Mononuclear cell (primary cell): ENCODE measurements around the gene CUL7. TPM values are rescaled to one million over a fixed set of nuclear protein-coding genes. Genes with fewer than 3 reads are reported as not detected.

Experiments used
- H3K27me3 ChIP-seq: 2 replicates; pipeline ENCODE4 v1.6.0; 2011; ENCODE audit warnings: low read length, control low read depth; ENCODE audit not compliant: insufficient read depth
- H3K4me1 ChIP-seq: 2 replicates; pipeline ENCODE4 v1.5.1; 2011; ENCODE audit warnings: mild to moderate bottlenecking, low read length, control low read depth; ENCODE audit not compliant: insufficient read depth
- H3K4me3 ChIP-seq: 2 replicates; pipeline ENCODE4 v1.5.1; 2011; ENCODE audit warnings: mild to moderate bottlenecking, low read length, moderate library complexity
- H3K9me3 ChIP-seq: 2 replicates; pipeline ENCODE4 v1.5.1; 2011; ENCODE audit warnings: low read depth, mild to moderate bottlenecking, control low read depth, low read length
- total RNA-seq: library from RNA; depleted of rRNA; stranded (reverse); fragments of >200 nt; gene quantifications from one replicate; pipeline ENCODE4 v1.2.3, GENCODE V29; 2012

The CUL7 gene
- total RNA-seq, 1 donor, result 2.7 TPM

DNA sequence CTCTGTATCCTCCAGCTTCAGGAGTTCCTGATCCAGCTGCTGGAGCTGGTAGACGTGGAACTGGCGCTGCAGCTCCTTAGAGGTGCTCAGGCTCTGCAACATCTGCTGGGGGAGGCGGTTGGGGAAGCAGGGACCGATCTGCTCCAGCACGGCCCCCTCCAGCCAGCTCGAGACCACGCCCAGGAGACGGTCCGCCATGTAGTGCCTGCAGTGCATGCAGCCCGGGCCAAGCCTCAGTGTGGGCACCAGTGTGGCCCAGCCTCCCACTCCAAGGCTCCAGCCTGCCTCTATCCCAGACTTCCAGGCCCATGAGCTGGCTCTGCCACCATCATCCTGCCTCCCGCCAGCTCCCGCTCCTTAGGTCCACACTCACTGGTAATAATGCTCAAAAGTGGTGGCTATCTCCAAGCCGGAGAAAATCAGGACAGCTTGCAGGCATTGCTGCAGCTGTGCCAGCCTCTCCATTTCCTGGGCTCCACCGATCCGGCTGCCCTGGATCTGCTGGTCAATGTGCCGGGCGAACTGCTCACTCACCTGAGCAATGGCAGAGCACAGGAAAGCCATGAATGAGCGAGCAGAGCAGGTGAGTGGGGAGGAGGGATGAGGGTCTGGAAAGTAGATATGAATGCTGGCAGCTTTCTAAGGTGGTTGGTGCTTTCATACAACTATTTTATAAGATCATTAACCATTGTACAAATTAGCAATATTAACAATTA, 13.0 kb downstream of the CUL7 start:
- no peaks in the 10 kb centered on the region for H3K9me3 ChIP-seq

DNA sequence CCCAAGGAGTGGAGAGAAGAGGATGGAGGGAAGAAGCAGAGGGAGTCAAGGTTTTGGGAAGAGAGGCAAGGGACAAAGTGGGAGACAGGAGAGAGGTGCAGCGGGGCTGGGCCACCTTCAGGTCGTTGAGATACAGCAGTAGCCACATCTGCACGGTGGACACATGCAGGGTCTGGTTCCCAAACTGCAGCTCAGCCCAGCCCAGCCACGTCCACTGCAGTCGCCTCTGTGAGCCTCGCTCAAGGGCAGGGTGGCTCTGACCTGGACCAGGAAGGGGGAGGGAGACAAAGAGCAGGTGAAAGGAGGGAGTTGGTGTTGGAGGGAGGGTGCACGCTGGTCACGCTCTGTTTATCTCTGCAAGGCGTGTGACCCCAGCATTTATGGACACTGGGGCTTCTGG, 14.9 kb downstream of the CUL7 start:
- H3K4me1 ChIP-seq, result no peaks in the 10 kb centered on the region
- H3K27me3 ChIP-seq, result no peaks in the 10 kb centered on the region
- no peak overlapping the region for H3K4me3 ChIP-seq
- no peaks in the 10 kb centered on the region for H3K9me3 ChIP-seq

More for the DNA sequence above, 13.0 kb downstream of the CUL7 start:
- H3K4me3 ChIP-seq, result no peak overlapping the region
- no peaks in the 10 kb centered on the region for H3K27me3 ChIP-seq
- H3K4me1 ChIP-seq, result no peaks in the 10 kb centered on the region

DNA sequence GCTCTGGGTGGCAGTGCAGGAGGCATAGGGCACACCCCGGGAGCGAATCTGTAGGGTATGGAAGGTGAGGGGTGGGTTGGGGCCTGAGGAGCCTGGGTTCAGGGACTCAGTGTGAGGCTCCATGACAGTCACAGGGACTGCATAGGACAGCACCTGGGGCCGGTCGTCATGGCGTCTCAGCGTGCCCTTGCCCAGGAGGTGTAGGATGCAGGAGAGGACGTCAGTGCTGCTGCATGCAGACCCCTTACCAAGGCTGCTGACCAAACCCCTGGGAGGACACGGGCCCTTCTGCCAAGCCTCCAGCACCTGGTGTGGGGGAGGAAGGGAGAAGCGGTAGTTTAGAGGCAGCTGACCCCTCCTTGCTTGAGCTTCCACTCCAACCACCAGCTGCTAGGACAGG, 15.9 kb downstream of the CUL7 start:
- Histone ChIP-seq H3K27me3 (no peaks in the 10 kb centered on the region), H3K4me3 (no peak overlapping the region), H3K4me1 (no peaks in the 10 kb centered on the region), H3K9me3 (no peaks in the 10 kb centered on the region)

DNA sequence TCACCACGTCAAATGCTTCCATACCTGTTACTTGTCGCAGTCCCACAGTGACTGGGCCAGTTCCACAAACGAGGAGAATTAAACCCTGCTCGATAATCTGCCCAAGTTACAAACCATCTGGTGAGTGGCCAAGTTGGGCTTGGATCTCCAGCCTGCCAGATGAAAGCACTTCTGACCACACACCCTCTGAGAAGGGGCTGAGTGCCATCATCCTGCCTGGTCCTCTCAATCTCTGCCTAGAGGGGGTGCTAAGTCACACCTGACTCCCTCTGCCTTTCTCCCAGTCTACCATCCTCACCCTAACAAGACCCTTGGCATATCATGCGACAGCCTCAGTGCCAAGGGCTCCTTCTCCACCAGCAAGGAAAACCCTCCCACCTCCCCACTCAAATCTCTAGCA, 16.5 kb downstream of the CUL7 start:
- H3K4me1 ChIP-seq, result no peaks in the 10 kb centered on the region
- no peak overlapping the region for H3K4me3 ChIP-seq
- no peaks in the 10 kb centered on the region for H3K27me3 ChIP-seq
- H3K9me3 ChIP-seq, result no peaks in the 10 kb centered on the region

DNA sequence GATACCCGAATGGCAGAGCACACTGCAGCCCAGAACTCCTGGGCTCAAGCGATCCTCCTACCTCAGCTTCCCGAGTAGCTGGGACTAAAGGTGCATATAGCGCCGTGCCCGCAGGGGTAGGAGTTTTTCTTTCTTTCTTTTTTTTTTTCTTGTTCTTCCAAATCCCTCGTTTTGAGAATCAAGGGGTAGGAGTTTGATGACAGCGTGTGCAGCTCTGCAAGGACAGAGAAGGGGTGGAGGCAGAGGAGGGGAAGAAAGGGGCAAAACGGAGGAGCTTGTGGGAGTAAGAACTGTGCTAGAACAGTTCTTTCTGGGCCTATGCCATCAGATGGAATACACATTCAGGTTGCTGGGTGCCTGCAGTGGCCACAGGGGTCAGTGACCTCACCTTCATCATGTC, 16.9 kb downstream of the CUL7 start:
- Histone ChIP-seq H3K4me1 (no peaks in the 10 kb centered on the region), H3K27me3 (no peaks in the 10 kb centered on the region), H3K9me3 (no peaks in the 10 kb centered on the region), H3K4me3 (no peak overlapping the region)

DNA sequence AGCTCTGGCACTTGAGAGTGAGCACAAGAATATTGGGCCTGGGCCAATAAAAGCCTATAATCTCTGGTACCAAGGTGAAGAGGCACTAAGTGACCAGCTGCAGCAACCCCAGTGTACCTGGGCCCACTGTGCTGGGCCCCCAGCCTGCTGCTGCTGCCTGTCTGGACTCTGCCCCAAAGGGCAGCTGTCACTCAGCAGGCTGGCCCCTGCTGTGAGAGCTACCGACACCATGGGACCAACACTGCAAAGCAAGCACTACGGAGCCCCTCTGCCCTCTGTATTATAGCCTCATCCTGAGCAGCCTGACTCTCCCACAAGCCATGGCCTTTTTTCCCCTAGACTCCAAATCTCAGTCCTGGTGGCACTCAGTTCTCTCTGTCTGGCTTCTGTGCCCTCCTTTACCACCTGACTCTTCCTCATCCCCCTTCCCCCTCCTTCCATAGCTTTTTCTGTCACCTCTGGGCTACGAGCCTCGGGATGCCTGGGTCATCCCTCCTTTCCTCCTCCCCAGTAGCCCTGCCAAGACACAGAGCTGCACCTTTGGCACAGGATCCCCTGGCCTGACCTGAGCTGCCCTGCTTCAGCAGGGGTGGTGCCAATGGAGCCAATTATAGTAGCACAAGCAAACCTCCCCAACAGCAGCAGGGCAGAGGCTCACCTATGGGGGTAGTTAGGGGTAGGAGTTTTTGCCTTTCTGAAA, 18.0 kb downstream of the CUL7 start:
- H3K4me1 ChIP-seq, result no peaks in the 10 kb centered on the region
- H3K27me3 ChIP-seq, result no peaks in the 10 kb centered on the region
- H3K9me3 ChIP-seq, result no peaks in the 10 kb centered on the region
- H3K4me3 ChIP-seq, result no peak overlapping the region

DNA sequence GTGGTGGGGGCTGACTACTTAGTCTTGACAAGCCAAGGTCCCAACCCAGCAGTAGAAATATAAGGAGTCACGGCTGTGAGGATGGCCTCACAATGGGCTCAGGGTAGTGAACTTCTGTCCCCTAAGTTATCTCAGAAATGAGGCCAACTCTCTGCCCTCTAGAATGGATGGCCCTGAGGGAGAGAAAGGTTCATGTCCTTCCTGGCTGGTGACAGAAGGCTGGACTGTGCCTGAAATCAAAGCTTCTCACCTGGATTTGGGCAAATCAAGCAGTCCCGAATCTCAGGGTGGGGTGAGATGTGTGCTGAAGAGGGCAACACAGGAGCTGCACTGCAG, 19.5 kb downstream of the CUL7 start:
- Histone ChIP-seq H3K27me3 (no peaks in the 10 kb centered on the region), H3K9me3 (no peaks in the 10 kb centered on the region), H3K4me1 (no peaks in the 10 kb centered on the region), H3K4me3 (no peak overlapping the region)

DNA sequence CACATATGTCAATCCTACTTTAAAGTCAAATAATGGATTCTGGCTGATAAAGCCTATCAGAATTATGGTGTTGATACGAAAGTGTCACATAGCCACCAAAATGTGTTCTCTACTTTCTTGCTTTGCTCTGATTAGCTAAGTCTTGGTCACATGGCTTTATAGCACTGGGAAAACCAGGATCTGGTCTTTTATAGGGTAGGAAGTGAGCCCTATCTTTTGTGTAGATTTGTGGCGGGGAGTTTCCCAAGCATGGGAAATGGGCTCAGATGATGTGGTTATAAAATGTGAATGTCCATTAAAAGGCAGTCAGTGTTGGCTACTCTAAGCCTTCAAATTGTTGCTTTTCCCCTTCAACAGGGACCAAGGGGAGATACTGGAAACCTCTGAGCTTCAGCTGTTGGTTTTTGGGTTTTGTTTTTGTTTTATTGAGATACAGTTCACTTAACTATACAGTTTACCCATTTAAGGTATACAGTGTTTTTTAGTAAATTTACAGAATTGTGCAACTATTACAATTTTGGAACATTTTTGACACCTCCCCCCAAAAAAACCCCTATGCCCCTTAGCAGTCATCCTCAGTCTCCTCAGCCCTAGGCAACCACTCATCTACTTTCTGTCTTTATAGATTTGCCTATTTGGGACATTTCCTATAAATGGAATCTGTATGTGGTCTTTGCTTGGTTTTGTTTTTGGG, 20.0 kb downstream of the CUL7 start:
- no peaks in the 10 kb centered on the region for H3K27me3 ChIP-seq
- no peaks in the 10 kb centered on the region for H3K9me3 ChIP-seq
- no peaks in the 10 kb centered on the region for H3K4me1 ChIP-seq
- no peak overlapping the region for H3K4me3 ChIP-seq

DNA sequence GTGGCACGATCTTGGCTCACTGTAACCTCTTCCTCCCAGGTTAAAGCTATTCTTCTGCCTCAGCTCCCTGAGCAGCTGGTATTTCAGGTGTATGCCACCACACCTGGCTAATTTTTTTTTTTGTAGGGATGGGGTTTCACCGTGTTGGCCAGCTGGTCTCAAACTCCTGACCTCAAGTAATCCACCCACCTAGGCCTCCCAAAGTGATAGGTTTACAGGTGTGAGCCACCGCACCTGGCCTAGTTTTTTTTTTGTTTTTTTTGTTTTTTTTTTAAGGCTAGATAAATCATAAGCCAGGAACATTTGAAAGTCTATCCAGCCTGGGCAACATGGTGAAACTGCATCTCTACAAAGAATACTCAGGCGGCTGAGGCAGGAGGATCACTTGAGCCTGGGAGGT, 21.3 kb downstream of the CUL7 start:
- H3K4me3 ChIP-seq, result no peak overlapping the region
- no peaks in the 10 kb centered on the region for H3K4me1 ChIP-seq
- H3K27me3 ChIP-seq, result no peaks in the 10 kb centered on the region
- no peaks in the 10 kb centered on the region for H3K9me3 ChIP-seq

DNA sequence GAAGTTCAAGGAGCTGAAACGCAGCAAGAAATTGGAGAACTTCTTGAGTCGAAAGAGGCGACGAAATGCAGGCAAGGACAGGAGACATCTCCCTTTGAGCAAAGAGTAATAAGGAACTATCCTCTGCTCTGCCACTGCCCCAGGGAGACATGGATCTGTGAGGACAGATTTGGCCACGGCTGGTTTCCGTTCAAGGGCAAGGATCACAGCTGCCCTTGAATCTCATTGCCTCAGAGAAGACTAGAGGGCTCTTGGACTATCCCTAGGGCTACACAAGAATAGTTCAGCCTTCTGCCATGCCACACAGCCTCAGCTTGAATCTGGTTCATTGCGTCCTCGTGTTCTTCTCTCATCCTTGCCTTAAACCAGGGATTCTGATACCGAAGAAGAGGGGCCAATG, 24.5 kb downstream of the CUL7 start:
- no peaks in the 10 kb centered on the region for H3K27me3 ChIP-seq
- H3K4me3 ChIP-seq, result no peak overlapping the region
- H3K4me1 ChIP-seq, result no peaks in the 10 kb centered on the region
- H3K9me3 ChIP-seq, result no peaks in the 10 kb centered on the region

DNA sequence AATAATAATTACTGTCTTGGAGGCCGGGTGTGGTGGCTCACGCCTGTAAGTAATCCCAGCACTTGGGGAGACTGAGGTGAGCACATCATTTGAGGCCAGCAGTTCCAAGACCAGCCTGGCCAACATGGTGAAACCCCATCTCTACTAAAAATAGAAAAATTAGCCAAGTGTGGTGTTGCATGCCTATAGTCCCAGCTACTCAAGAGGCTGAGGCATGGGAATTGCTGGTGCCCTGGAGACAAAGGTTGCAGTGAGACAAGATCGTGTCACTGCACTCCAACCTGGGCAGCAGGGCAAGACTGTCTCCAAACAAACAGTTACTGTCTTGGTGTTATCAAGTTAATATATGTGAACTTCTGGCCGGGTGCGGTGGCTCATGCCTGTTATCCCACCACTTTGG, 27.3 kb downstream of the CUL7 start:
- no peak overlapping the region for H3K4me3 ChIP-seq
- no peaks in the 10 kb centered on the region for H3K27me3 ChIP-seq
- H3K4me1 ChIP-seq, result peaks cover 15% of the 10 kb centered on the region
- no peaks in the 10 kb centered on the region for H3K9me3 ChIP-seq

DNA sequence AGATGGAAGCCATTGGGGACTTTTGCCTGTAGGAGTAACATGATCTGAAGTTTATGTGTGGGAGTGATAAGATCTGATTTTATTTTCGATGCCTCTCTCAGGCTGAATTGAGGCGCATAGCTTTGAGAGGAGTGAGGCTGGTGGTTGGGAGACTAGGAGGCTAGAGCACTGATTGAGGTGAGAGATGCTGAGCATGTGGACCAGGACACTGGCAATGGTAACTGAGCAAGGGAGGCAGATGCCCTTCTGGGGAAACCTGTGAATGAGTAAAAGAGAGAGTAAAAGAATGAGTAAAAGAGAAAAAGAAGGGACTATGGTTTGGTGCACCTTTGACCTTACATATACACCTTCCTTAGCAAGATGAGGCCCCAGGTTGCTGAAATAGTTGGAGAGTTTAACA, 29.2 kb downstream of the CUL7 start:
- Histone ChIP-seq H3K27me3 (no peaks in the 10 kb centered on the region), H3K4me1 (peaks cover 25% of the 10 kb centered on the region), H3K9me3 (no peaks in the 10 kb centered on the region), H3K4me3 (no peak overlapping the region)

DNA sequence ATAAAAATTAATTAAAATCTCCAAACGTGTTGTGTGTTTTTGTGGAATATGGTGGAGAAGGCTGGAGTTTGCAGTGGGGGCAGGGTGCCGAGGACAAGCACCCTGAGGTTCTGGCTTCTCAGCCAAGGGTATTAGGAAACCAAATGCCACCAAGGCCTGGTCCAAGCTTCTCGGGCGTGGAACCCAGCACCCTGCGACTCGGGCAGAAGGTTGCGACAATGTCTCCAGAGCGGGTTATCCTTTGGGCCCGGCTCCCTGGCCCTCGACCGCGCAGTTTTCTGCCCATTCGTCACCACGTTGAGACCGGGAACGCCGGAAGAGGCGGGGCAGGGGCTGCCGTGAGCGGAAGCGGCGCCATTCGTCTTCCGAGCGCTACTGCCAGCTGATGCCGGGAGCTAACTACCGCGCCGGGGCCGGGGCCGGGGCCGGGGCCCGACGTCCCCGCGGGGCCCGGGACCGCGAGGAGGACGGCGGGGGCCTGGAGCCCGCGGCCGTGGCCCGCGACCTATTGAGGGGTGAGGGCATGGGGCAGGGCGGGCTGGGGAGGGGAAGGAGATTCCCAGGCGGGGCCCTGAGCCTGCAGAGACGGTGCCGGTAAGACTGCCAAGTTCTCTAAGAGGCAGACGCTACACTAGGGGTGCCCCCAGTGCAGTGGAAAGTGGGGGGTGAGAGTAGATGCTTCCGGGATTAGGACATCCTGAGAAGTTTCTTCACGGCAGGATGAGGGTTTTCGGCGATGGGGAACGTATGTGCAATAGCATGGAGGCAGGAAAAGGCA, 32.2 kb downstream of the CUL7 start, which contains the start of gene RRP36:
Gene RRP36 (plus strand): TSS at position 354 of the 778 bp plus-strand sequence. CDS start 32 bp downstream, at position 386.
- H3K4me1 ChIP-seq, result peaks cover 28% of the 10 kb centered on the region

DNA sequence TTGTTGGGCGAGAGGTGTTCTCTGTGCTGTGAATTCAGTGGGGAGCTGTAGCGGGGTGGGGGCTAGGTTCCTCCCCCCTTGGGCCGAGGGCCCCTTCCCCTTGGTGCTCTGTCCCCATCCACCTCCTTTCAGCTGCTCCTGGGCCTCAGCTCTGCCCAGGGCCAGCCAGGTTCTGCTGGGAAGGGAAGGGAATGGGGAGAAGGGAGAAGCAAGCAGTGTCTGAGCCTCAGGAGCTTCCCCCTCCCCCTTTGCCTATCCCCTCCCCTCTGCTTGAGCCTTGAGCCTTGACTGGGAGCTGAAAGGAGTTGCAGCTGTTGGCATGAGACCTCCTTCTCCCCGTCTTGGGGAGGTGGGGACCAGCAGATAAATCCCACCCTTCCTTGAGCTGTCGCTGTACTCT, 32.8 kb downstream of the CUL7 start:
- H3K4me3 ChIP-seq, result peak overlapping the region; percentile 90
- H3K27me3 ChIP-seq, result no peaks in the 10 kb centered on the region
- H3K4me1 ChIP-seq, result peaks cover 35% of the 10 kb centered on the region
- no peaks in the 10 kb centered on the region for H3K9me3 ChIP-seq

More for the DNA sequence above, 32.2 kb downstream of the CUL7 start, which contains the start of gene RRP36:
- Histone ChIP-seq H3K4me3 (peak within 1 kb of the TSS; percentile 90), H3K27me3 (no peaks in the 10 kb centered on the region), H3K9me3 (no peaks in the 10 kb centered on the region)
